Stimulated activated CD4-positive, alpha-beta T cell treated with anti-CD3 and anti-CD28 coated beads, Interleukin-15, amount 100 ng/mL, for 1 hour (primary cell): ENCODE measurements around the gene ABCC3.

Experiments
- DNase-seq, 2 donors: peaks; one replicate each; pipeline ENCODE4 v3.0.0-alpha.2; 2020; ENCODE audit warnings: low read depth in 1 of 2, low spot score in 1 of 2

Gene ABCC3

DNA sequence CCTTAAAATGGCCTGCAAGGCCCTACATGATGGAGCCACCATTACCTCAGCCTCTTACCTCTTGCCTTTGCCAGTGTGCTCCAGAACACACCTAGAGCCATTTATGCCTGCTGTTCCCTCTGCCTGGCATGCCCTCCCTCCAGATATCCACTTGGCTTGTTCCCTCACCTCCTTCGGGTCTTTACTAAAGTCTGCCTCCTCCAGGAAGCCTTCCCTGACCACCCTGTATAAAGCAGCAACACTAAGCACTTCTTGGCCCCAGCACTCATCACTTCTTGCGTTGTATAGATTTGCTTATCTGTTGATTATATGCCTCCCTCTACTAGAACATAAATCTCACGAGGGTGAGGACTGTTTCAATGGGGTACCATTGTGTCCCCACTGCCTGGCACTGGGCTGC lies 47.8 kb downstream of the ABCC3 start:
- no peak for DNase-seq

- no peak for DNase-seq
Measured at GRCh38 chr17:50682938-50683337, 48.3 kb downstream of the ABCC3 start.

- DNase-seq: no peak
Measured at GRCh38 chr17:50683434-50684287, 49.0 kb downstream of the ABCC3 start.

DNA sequence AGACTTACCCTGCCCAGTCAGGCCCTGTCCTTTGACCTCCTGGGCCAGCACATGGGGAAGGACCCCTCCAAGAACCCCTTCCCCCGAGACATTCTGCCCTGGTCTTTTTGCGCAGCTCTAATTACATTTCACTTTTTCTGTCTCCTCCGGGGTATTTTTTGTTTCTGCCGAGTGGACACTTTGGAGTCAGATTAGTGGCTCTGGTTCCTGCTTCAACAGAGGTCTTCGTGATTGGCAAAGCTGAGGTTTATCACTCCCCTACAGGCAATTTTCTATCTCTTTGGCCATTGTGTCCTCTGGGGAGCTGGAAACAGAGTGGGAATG lies 49.6 kb downstream of the ABCC3 start:
- DNase-seq: no peak

DNA sequence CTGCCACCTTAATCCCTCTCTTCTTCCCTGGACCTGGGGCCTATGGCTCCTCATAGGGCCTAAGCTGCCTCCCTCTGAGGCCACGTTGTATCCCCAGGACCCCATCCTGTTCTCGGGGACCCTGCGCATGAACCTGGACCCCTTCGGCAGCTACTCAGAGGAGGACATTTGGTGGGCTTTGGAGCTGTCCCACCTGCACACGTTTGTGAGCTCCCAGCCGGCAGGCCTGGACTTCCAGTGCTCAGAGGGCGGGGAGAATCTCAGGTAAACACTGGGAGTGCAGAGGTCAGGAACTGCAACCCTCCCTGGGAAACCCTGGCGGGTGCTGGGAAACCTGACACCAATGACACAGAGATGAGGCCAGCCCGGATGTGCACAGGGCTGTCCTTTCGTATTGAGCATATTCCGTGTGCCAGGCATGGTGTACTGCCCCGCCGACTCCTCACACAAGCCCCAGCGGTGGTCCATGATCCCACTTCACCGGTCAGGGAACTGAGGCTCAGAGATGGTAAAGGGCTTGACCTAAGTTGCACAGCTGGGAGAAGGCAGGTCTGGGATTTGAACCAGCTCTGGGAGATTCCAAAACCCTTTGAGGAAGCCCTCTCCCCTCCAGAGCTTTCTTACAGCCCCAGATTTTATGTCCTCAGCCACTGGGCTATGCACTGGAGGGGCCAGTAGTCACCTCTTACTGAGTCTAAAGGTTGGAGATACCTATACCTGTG lies 50.1 kb downstream of the ABCC3 start:
- no peak for DNase-seq

- no peak for DNase-seq
Measured at GRCh38 chr17:50685334-50685665, 50.6 kb downstream of the ABCC3 start.

GRCh38 chr17:50685691-50686493 lies 51.2 kb downstream of the ABCC3 start:
- DNase-seq: no peak

DNA sequence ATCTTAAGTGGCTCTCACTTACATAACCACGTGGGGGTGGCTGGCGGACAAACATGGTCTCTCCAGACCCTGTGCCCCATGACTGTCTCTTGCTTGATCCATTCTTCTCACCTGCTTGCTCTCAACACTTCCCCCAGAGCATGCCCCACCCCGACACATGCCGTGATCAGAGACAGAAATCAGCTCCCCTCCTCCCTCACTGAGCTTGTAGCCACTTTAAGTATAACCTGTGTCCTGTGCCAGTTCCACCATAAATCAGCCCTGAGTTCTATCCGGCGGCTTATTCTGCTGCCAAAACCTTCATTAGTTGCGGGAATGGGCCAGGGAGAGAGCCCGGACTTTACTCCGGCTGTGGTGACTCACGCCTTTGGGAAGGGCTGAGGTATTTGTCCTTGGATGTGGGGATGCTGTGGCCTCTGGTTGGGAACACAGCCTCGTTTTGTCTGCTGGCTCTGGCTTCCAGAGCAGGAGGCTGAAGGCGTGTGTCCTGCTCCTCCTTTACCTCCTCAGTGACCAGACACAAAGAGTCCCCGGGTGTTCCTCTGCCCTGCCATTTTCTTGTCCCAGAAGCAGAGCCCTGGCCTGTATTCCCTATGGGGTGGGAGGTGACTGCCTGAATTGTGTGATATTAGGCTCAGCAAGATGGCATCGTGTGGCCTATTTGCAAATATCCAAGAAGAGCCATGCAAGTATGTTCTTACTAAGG lies 52.0 kb downstream of the ABCC3 start:
- DNase-seq: no peak

- DNase-seq: no peak
Measured at GRCh38 chr17:50687200-50688066, 52.8 kb downstream of the ABCC3 start.

DNA sequence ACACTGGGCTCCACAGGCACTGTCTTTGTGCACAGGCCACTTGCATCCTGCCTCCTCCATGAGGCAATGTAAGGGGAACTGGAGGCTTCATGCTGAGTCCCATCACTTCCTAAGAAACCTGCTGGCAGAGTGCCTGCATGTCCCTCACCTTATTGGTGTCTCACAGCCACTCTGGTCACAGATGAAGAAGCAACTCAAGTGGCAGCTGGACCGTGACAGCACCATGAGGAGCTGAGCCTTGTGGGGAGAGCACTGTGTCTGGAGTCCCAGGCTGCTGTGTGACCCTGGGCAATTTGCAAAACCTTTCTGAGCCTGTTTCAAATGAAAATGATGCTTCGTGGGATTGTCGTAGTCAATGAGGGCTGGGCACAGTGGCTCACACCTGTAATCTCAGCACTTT lies 53.6 kb downstream of the ABCC3 start:
- no peak for DNase-seq

DNA sequence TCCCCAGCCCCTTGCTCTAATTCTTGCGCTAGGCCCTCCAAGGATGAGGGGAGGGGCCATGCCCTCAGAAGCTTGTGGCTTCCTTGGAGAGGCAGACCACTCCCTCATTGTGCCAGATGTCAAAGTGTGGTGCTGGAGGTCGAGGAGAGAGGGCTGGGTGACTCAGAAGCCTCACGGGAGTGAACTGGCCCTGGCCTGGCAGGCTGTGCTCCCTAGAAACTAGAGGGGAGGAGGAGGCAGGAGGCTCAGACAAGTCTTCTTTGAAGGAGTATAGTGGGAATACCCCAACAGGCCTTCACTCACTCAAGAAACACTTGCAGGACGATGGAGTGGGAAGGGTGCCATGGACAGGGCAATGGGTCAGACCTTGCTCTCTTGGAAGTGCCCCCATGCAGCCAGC lies 54.6 kb downstream of the ABCC3 start:
- DNase-seq: no peak

GRCh38 chr17:50689956-50690886 lies 55.5 kb downstream of the ABCC3 start:
- no peak for DNase-seq

DNA sequence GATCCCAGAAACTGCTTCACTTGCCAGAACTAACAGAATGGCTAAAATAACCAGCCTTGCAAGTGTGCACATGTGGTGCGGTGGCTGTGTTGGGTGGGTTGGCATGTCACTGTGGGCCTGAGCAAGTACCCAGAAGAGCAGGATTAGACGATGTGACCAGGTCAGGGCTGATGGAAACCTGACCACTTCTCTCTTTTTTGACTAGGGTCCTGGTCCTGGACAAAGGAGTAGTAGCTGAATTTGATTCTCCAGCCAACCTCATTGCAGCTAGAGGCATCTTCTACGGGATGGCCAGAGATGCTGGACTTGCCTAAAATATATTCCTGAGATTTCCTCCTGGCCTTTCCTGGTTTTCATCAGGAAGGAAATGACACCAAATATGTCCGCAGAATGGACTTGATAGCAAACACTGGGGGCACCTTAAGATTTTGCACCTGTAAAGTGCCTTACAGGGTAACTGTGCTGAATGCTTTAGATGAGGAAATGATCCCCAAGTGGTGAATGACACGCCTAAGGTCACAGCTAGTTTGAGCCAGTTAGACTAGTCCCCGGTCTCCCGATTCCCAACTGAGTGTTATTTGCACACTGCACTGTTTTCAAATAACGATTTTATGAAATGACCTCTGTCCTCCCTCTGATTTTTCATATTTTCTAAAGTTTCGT lies 56.3 kb downstream of the ABCC3 start:
- DNase-seq: no peak

GRCh38 chr17:50691550-50692447 lies 57.1 kb downstream of the ABCC3 start:
- no peak for DNase-seq

DNA sequence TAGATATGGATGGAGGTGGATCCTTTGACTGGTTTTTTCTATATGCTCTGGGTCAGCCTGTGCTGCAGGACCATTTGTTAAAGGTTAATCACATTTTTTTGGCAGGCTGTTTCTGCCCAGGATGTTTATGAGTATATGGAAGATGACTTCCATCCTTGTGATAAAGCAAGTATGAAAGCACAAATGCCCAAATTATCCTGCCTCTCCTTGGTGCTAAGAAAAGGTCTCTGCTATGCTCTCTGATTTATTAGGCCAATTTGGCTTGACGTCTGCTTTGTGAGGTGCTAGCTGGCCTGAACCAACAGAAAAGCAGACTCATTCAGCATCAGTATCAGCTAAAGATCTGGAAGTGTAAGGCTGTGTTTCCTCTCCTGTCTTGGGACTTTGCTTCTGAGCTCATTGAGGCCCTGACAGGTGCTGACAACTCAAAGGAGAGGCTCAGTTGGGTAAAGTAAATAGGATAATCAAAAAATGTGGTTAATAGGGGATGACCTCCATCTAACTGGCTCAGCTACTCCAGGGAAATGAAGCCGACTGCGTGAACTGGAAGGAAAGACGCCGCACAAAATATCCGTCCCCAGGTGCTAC lies 57.9 kb downstream of the ABCC3 start:
- DNase-seq: no peak

- DNase-seq: no peak
Measured at GRCh38 chr17:50693036-50693682, 58.5 kb downstream of the ABCC3 start.

DNA sequence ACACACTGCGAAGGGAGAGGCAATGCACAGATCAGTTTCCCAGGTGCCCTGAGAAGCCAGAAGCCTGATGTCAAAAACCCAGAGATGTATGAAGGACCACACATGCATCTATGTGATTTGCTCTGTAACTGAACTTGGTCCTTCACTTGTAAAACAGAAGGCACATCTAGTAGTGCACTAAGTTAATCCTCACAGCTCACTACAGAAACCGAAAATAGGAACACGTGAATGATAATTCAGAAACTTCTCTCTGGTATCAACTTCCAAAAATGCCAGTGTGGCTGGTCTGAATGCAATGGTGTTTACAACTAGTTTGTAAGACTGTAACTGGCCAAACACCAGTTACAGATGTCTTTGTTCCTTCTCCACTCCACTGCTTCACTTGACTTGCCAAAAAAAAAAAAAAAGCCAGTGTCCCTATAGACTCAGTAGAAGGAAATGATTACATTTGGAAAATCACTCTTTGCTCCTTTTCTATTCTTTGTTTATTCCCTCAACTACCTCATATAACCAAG lies 61.7 kb downstream of the ABCC3 start:
- no peak for DNase-seq
